ENCODE results near the gene CMC2.

CMC2 gene

GRCh38 chr16:80968386-80969113, 38.1 kb downstream of the CMC2 start:
- no peak for TF ChIP-seq CTCF (IDR thresholded peaks at IDR 0.05; ENCODE audit: control insufficient read depth, extremely low read depth, insufficient read depth)
- no peak overlapping the region for H3K4me3 ChIP-seq (ENCODE audit: low read depth, low read length)
- DNase-seq (ENCODE audit: low read depth) = no peak

- TF ChIP-seq CTCF (IDR thresholded peaks at IDR 0.05; ENCODE audit: control insufficient read depth, extremely low read depth, insufficient read depth) = no peak
- no peak for DNase-seq (ENCODE audit: low read depth)
- no peak overlapping the region for H3K4me3 ChIP-seq (ENCODE audit: low read depth, low read length)
These were observed 40.1 kb downstream of the CMC2 start for GRCh38 chr16:80966617-80967016.

DNA sequence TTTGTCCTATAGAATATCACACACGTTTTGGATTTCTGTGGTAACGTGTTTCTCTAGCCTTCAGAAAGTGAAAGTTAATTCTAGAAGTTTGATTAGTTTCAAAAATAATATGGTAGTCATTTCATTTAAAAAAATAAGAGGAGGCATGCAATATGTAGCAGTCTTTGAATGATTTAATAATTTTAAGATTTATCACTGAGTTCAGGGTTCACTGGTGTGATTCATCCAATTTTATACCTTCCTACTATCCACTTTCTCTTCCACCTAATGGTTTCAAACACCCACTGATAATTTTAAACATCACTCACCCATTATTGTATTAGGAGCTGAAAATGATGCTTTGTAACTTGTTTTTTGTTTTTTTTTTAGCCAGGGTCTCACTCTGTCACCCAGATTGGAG, 42.3 kb downstream of the CMC2 start:
- TF ChIP-seq CTCF (IDR thresholded peaks at IDR 0.05; ENCODE audit: control insufficient read depth, extremely low read depth, insufficient read depth) = no peak
- no peak for DNase-seq (ENCODE audit: low read depth)
- no peak overlapping the region for H3K4me3 ChIP-seq (ENCODE audit: low read depth, low read length)

DNA sequence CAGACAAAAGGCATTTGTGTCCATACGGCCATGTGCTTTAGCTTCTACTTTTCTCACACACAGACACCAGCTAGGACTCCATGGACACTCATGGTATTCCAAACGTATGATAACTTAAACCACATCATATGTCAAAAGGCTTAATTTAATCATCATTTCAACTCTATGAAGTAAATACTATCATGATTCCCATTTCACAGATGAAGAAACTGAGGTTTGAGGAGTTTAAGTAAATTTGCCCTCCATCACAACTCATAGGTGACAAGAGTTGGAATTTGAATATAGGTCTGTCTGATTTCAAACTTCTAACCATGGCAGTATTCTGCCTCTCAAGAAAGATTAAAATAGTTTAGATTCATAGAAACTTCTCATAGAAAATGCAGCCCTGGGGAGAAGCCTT, 43.8 kb downstream of the CMC2 start:
- H3K4me3 ChIP-seq (ENCODE audit: low read depth, low read length) = no peak overlapping the region
- DNase-seq (ENCODE audit: low read depth) = no peak
- TF ChIP-seq CTCF (IDR thresholded peaks at IDR 0.05; ENCODE audit: control insufficient read depth, extremely low read depth, insufficient read depth) = no peak

DNA sequence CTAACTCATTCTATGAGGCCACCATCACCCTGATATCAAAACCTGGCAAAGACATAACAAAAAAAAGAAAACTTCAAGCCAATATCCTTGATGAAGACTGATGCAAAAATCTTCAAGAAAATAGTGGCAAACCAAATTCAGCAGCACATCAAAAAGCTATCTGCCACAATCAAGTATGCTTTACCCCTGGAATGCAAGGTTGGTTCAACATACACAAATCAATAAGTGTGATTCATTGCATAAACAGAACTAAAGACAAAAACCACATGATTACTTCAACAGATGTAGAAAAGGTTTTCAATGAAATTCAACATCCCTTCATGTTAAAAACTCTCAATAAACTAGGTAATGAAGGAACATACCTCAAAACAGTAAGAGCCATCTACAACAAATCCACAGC, 48.4 kb downstream of the CMC2 start:
- DNase-seq (ENCODE audit: low read depth) = no peak
- TF ChIP-seq CTCF (IDR thresholded peaks at IDR 0.05; ENCODE audit: control insufficient read depth, extremely low read depth, insufficient read depth) = no peak

DNA sequence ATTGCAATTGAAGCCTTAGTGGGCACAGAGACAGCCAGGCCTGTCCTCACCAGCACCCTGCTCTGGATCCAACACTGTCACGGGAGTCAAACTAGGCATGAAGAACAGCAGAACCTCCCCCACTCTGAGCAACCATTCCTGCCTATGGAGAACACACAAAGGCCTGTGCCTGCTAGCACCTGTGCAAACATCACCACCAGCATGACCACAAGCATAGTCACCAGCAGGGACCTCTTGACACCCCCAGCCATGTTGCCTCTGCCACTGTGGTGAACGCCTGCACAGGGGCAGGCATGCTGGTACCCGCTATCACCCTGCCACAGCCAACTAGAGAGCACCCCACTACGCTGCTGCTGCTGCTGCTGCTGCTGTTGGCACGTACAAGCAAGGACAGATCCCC, 51.7 kb downstream of the CMC2 start:
- H3K4me3 ChIP-seq (ENCODE audit: low read depth, low read length) = no peak overlapping the region
- no peak for TF ChIP-seq CTCF (IDR thresholded peaks at IDR 0.05; ENCODE audit: control insufficient read depth, extremely low read depth, insufficient read depth)
- no peak for DNase-seq (ENCODE audit: low read depth)

More for the DNA sequence above, 48.4 kb downstream of the CMC2 start:
- no peak overlapping the region for H3K4me3 ChIP-seq (ENCODE audit: low read depth, low read length)

- no peak overlapping the region for H3K4me3 ChIP-seq (ENCODE audit: low read depth, low read length)
- TF ChIP-seq CTCF (IDR thresholded peaks at IDR 0.05; ENCODE audit: control insufficient read depth, extremely low read depth, insufficient read depth) = peak; percentile 45
- DNase-seq (ENCODE audit: low read depth) = no peak
These were observed 57.7 kb downstream of the CMC2 start for GRCh38 chr16:80948886-80949493.
